HG02884 (cell line): ENCODE results near the gene GRAMD2B.
"Not testable (repeated sequence)": the region's sequence is repeated elsewhere in the genome, so short reads cannot be mapped to it uniquely, and the experiment has no call there.

Experiments used
- ATAC-seq: cut with Tn5 transposase; IDR thresholded peaks from one replicate; pipeline ENCODE4 v1.9.1; 2021; ENCODE audit warnings: mild to moderate bottlenecking, moderate library complexity; ENCODE audit not compliant: unreplicated experiment

GRAMD2B gene

DNA sequence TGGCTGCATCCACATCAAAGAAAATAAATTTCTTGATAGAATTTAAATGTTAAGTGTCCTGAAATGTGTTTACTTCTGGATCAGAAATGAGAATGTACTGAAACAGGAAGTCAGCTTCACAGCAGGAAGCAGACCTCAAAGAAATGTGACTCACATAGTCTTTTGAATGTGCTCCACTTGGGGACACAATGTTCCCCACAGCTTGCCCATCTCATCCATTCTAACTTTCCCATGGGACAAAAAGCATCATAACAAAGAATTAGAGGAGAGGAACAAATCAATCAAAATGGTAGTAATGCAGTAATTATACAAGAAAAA lies 85.7 kb downstream of the GRAMD2B start:
- no peak for ATAC-seq

DNA sequence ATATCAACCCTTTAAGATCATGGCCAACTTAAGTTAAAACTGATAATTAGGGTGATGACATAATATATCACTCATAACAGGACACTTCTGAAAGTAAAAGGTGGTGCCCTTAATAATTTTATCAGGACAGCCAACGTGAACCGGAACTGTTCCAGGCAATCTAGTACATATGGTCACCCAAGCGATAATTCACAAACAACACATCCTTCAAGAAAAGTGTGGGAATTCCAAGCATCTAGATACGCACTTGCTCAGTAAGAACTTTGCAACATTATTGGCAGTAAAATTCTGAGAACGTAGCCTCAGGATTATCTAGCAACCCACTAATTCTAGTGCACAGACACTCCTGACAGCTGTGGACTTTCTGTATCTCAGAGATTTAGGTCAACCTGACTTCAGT lies 86.1 kb downstream of the GRAMD2B start:
- no peak for ATAC-seq

- no peak for ATAC-seq
These were observed 88.8 kb downstream of the GRAMD2B start for GRCh38 chr5:126511961-126512360.

GRCh38 chr5:126512451-126512850 lies 89.2 kb downstream of the GRAMD2B start:
- no peak for ATAC-seq

GRCh38 chr5:126513302-126513701 lies 90.1 kb downstream of the GRAMD2B start:
- no peak for ATAC-seq

DNA sequence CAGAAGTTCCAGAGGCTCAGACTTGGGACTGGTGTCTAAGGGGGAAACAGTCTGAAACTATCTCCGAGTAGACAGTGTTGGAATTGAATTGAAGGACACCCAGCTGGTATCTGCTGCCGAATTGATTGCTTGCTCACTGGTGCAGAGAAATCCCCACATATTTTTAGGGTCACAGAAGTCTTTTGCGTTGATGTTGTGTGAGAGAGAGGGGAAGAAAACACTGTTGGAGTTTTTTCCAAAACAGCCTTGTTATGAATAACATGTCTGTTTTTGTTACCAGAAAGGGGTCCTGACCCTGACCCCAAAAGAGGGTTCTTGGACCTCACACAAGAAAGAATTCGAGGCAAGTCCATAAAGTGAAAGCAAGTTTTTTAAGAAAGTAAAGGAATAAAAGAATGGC lies 90.5 kb downstream of the GRAMD2B start:
- ATAC-seq, result no peak

DNA sequence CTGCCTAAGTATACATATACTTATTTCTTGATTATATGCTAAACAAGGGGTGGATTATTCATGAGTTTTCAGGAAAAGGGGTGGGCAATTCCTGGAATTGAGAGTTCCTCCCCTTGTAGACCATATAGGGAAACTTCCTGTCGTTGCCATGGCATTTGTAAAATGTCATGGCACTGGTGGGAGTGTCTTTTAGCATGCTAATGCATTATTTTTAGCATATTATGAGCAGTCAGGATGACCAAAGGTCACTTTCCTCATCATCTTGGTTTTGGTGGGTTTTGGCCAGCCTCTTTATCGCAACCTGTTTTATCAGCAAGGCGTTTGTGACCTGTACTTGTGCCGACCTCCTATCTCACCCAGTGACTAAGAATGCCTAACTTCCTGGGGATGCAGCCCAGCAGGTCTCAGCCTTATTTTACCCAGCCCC lies 90.9 kb downstream of the GRAMD2B start:
- no peak for ATAC-seq

DNA sequence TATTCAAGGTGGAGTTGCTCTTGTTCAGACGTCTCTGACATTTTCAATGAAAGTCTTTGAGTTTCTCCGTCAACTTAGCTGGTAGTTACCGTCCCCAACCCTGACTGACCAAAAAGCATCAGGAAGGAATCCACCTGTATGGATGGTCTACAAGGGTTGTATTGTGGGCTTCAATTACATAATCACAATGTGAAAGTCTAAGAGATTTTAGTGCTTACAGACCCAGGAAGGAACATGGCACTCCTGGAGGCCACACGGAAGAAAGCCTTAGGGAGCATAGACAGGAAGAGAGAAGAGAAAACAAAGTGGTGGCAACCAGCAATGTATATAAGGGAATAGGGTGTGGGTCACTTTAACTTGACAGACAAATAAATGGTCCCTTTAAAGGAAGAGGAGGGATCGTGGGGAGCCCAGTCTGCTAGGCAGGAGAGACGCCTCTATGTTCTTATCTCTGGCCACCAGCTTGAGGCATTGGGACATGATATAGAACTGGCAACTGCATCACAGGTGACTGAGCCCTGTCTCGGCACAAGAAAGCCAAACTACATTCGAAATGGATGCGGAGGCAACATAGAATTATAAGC lies 91.4 kb downstream of the GRAMD2B start:
- ATAC-seq, result no peak

- no peak for ATAC-seq
These were observed 92.1 kb downstream of the GRAMD2B start for GRCh38 chr5:126515337-126515736.

GRCh38 chr5:126516133-126516532 lies 92.9 kb downstream of the GRAMD2B start:
- ATAC-seq, result no peak

DNA sequence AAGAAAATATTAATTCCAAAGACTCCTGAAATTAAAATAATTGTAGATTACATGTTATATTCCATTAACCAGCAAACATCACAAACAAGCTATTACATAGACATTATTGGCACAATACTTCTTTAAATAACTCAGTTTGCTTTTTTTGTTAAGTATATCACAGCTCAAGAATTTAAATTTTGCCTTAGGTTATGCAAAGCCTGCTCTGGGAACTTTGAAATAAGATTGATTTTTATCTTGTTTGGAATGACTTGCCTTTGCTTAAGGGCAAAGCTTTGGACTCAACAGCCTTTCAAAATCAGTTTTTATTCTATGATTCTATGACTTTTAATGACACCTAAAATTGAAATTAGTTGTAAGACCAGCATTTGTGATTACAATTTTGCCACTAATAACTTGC lies 93.6 kb downstream of the GRAMD2B start:
- no peak for ATAC-seq

- ATAC-seq, result not testable (repeated sequence)
These were observed 96.0 kb downstream of the GRAMD2B start for GRCh38 chr5:126519223-126519622.

DNA sequence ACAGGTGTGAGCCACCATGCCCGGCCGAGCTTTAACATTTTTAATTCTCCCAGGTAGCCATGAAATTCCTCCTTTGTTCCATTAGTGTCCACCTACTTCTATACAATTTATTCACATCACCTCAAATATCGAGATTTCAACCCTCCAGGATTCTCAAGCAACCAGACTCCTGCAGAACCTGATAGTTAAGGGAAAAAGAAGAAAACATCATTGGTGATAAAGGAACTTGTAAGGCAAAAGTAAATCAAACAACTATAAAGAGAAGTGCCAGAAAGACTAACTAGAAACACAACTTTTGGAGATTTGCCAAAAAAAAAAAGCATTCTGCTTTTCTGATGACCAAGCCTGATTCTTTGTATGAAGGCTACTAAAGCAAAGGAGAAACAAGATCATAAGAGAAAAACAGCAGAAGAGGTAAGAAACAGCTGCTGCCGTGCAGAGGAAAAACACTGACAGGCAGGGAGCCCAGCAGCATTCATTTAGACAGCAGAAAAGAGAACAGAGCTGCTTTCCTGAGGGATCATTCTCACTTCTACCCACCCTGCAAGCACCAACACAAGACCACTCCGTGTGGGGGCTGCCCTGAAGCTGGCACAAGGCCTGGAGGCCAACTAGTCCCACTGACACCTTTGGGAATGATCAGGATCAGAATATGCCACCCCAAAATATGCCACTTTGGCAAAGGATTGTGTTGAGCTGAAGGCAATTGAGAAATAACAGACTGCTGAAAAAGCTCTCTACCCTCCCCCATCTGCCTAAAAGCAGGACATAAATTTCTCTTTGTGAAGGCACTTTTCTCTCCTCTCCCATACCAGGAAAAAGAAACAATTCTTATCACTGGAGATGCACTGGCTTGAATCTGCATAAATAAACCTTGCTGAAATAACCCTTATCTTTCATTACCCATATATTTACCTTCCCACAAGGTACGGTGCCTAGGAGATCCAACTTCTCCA lies 96.7 kb downstream of the GRAMD2B start:
- no peak for ATAC-seq

GRCh38 chr5:126520593-126520953 lies 97.4 kb downstream of the GRAMD2B start:
- ATAC-seq, result no peak

GRCh38 chr5:126521130-126521529 lies 97.9 kb downstream of the GRAMD2B start:
- ATAC-seq, result no peak

GRCh38 chr5:126523818-126524510 lies 100.8 kb downstream of the GRAMD2B start:
- ATAC-seq, result no peak

DNA sequence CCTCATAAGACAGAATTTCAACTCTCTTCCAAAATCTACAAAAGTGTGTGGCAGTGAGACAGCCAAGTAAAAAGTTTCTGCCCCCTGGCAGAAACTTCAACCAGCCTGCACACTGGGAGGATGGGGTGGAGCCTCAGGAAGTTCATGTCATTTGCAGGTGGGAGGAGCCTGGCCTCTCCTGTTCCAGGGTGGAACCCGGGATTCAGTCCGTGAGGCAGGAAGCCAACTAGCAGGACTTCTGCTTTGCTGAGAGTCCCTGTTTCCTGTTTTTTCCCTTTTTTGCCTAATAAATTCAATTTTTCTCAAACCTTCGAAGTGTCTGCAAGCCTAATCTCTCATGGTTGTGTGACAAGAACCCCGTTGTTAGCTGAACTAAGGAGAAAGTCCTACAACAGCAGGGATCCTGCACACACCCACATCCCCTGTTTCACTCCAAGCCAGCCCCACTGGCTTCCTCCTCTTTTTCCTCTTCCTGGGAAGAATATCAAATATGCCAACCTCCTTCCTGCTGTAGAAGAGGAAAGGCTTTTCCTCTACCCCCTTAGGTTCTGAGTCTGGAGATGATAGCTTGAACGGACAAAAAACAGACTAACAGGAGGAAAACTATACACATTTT lies 102.5 kb downstream of the GRAMD2B start:
- ATAC-seq, result no peak

DNA sequence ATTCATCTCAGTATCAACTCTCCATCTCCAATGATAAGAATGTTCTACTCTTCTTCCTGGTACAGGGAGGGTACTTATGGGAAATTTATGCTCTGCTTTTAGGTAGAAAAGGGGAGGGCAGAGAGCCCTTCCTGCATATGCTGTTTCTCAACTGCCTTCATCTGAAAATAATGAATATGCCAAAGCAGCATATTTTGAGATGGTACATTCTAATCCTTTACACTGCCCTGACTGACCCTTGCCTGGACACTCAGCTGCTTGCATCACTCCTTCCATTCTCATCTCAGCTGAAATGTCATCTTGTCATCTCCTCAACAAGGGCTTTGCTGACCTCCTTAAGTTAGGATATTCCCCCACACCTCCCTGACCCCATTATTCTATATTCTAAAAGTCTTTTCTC lies 103.3 kb downstream of the GRAMD2B start:
- no peak for ATAC-seq

- ATAC-seq, result no peak
These were observed 103.9 kb downstream of the GRAMD2B start for GRCh38 chr5:126527158-126527557.

DNA sequence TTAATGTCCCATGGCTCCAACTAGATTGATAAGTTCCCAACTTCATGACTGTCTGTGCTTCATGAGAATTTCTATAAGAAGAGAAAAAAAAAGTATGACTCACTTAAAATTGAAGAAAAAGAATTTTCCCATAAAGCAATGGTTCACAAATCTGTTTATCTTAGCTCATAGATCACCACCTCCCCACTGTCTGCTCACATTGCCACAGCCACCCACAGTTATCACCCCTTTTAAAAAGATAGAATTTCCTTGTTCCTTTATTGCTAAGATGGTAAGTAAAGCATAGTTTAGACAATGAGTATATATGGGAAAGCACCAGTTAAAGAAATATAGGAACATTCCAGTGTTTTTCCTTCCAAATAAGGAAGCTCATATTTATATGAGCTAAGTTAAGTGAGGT lies 104.7 kb downstream of the GRAMD2B start:
- no peak for ATAC-seq

DNA sequence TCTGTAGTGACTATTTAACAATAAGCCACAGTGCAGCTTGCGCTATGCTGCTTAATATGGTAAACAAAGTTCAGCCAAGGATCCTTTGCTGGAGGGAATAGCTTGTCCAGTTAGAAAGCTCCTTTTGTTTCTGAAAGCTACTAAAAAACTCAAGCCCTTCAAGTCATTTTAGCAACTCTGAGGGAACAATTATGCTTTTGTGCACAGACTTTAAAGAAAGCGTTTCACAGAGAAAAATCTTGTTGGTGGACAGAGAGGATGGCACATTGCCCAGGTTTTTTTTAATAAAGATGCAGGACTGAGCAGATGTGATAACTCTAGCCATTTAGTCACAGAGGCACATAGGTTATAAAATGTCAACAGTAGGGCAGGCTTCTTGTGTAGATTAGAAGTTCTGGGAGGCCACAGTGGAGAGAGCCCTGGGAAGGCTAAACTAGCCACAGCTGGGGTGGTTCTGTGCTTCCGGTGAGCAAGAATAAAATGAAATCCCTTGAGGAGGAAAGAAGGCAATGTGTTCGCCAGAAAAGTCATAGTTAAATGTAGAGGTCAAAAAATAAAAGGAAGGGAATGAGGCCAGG lies 108.4 kb downstream of the GRAMD2B start:
- no peak for ATAC-seq
